Right ventricle myocardium inferior (tissue), 1 donor: ENCODE measurements around the gene SLC44A5. TPM values are rescaled to one million over a fixed set of nuclear protein-coding genes. Genes with fewer than 3 reads are reported as not detected.

Source experiments
- ATAC-seq: fragments of 200-7000 bp; cut with Tn5 transposase; one replicate; pipeline ENCODE4 v1.9.1; 2020; ENCODE audit warnings: mild to moderate bottlenecking, moderate library complexity
- DNase-seq: peaks from one replicate; pipeline ENCODE4 v3.0.0; 2021; ENCODE audit errors: missing footprints
- intact Hi-C: fragments of 100-400 bp; cut with DNase I; formaldehyde crosslinking; loops from one replicate; pipeline ENCODE4 v1.11.0; 2022
- total RNA-seq: library from RNA; stranded (reverse); fragmentation: NEBNext Ultra II Directional; extraction: Animal tissue kit (Norgen Biotek cat#: 25700); gene quantifications from one replicate; pipeline ENCODE4 v1.2.1, GENCODE V29; 2021
- donor health status: DM: no; HTN: yes; CAD: no; lungs with severe emphysema.

SLC44A5 gene
- total RNA-seq, 1 donor from 2014 or later = 1.8 TPM

- intact Hi-C loops = no loop called here
- ATAC-seq (no peak), DNase-seq (no peak)
Observed at GRCh38 chr1:75171876-75172275, 439.0 kb downstream of the SLC44A5 start.

- DNase-seq (no peak), ATAC-seq (no peak)
- intact Hi-C loops = no loop called here
Observed at GRCh38 chr1:75170981-75171380, 439.9 kb downstream of the SLC44A5 start.

GRCh38 chr1:75170011-75170410, 440.9 kb downstream of the SLC44A5 start:
- DNase-seq (no peak), ATAC-seq (no peak)
- intact Hi-C loops = no loop called here

GRCh38 chr1:75166821-75167220, 444.1 kb downstream of the SLC44A5 start:
- DNase-seq (no peak), ATAC-seq (no peak)
- intact Hi-C loops = no loop called here

GRCh38 chr1:75165264-75165663, 445.6 kb downstream of the SLC44A5 start:
- no peak for ATAC-seq
- DNase-seq = no peak
- intact Hi-C loops = no loop called here

- DNase-seq (no peak), ATAC-seq (no peak)
- intact Hi-C loops = no loop called here
Observed at GRCh38 chr1:75159154-75159553, 451.8 kb downstream of the SLC44A5 start.

Other genes with a start within 250 kb of the SLC44A5 start
- 378 TPM for gene ACADM, start 113.6 kb upstream of the SLC44A5 start, total RNA-seq
- gene RABGGTB, start 175.1 kb upstream of the SLC44A5 start, total RNA-seq = 55.6 TPM
- gene MSH4, start 185.8 kb upstream of the SLC44A5 start, total RNA-seq = 0.35 TPM